GM13976 (cell line): ENCODE results near the gene RPL32.

ENCODE experiments used
- DNase-seq: peaks from one replicate; pipeline ENCODE4 v3.0.0; 2012; ENCODE audit warnings: low spot score
- in situ Hi-C: fragments of 300-500 bp; cut with MboI; formaldehyde crosslinking; loops from one replicate; pipeline ENCODE4 v1.12.0; 2022; ENCODE audit warnings: low sequenced_read_pairs, mixed read lengths, inconsistent platforms; ENCODE audit not compliant: unreplicated experiment
- TF ChIP-seq, protein P1 (sequence below): IDR thresholded peaks from 2 replicates; pipeline ENCODE4 v1.5.1; 2012; ENCODE audit warnings: borderline replicate concordance, mild to moderate bottlenecking; ENCODE audit not compliant: insufficient read depth; ENCODE audit errors: extremely low read depth, missing control alignments, control extremely low read depth

Gene RPL32

DNA sequence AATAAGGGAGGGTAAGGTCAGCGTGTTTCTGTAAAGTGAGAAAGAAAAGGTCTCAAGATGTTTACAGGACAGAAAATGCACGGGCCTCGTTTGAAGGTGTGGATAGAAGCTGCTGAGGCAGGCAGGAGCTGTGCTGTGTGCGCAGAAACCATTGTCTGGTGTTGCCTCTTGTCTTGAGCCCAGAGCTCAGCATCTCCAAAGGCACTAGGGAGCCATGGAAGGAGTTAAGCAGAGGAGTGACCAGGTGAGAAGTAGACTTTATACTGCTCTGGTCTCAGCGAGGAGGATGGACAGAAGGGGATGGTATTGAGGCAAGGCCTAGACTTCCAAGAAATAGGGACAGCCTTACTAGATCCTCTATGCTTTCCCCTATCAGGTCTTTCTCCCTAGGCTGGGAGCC, 31.9 kb downstream of the RPL32 start:
- DNase-seq, result no peak
- in situ Hi-C loops, result no loop called here

DNA sequence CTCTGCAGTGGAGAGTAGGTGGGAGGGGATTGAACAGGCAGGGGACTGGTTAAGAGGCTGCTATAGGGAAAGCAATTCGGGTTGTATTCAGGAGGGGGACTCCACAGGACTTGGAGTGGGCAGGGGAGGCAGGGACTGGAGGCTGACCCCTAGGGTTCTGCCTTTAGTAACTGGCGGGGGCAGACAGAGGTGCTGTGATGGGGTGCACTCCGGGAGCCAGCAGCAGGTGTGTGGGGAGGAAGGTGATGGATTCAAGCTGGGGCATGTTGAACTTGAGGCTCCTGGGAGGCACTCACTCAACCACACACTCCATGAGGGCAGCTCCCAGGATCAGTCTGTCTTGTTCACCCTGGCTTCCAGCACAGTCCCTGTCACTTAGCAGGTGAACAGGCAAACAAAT, 32.4 kb downstream of the RPL32 start:
- TF ChIP-seq, protein P1, sequence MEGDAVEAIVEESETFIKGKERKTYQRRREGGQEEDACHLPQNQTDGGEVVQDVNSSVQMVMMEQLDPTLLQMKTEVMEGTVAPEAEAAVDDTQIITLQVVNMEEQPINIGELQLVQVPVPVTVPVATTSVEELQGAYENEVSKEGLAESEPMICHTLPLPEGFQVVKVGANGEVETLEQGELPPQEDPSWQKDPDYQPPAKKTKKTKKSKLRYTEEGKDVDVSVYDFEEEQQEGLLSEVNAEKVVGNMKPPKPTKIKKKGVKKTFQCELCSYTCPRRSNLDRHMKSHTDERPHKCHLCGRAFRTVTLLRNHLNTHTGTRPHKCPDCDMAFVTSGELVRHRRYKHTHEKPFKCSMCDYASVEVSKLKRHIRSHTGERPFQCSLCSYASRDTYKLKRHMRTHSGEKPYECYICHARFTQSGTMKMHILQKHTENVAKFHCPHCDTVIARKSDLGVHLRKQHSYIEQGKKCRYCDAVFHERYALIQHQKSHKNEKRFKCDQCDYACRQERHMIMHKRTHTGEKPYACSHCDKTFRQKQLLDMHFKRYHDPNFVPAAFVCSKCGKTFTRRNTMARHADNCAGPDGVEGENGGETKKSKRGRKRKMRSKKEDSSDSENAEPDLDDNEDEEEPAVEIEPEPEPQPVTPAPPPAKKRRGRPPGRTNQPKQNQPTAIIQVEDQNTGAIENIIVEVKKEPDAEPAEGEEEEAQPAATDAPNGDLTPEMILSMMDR, result no peak
- DNase-seq, result no peak
- in situ Hi-C loops, result no loop called here

More for the DNA sequence above, 31.9 kb downstream of the RPL32 start:
- TF ChIP-seq, protein P1, result no peak

DNA sequence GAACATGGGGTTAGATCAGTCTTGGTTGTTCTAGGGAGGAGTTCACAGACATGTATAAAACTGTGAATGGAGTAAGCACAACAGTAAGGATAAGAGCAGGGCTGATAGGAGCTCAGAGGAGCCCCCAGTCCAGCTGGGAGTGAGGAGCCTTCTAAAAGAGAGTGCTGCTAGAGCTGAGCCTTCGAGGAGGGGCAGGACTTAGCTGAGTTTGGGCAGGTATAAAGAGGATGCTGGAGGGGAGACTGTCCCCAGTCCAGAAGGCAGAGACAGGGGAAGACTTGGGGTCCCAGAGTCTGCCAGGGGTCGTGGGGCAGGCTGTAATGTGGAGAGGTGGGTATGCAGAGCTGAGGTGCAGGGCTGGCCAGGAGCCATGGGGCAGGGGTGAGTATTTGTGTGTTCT, 32.8 kb downstream of the RPL32 start:
- TF ChIP-seq, protein P1, result no peak
- in situ Hi-C loops, result no loop called here
- DNase-seq, result no peak

DNA sequence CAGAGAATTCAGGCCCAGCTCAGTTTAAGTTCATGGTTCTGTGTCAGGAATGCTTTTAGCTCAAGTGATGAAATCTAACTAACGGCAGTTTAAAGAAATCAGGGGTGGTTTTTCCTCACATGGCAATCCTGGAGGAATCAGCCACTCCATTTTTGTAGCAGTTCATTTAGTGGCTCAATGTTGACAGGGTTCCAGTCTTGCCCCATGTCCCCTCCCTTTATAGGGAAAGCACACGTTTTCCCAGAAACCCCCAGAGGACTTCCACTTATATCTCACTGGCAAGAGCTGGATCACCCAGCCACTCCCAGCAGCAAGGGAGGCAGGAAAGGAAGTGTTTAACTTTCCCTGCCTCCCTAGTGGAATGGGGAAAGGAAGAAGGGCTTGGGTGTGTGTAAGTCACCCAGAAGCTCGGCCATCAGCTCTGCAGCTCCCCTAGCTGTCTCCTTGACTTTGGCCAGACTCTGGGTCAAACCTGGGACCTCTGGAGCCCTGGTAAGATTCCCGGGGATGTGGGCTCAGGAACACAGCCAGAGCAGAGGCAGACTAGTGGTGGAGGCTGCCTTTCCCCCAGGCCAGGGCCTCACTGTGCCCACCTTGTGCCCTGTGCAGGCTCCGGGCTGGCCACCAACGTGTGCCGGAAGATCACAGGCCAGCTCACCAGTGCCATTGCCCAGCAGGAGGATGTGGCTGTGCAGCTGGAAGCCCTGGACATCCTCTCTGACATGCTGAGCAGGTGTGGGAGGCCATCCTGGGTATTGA, 33.6 kb downstream of the RPL32 start:
- no peak for DNase-seq
- in situ Hi-C loops, result no loop called here
- TF ChIP-seq, protein P1, result no peak

DNA sequence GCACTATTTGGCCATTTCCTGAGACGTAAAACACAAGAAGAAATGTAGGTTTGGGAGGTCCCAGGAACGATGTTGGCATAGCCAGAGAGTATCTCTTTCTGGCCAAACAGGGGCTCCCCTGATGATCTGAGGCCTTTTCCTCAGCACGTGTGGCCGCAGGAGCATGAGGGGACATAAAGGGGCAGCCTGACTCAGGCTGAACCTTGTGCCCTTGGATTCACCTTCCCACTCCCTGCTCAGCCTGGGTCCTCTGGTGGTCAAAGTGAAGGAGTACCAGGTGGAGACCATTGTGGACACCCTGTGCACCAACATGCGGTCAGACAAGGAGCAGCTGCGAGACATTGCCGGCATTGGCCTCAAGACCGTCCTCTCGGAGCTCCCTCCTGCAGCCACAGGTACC, 34.3 kb downstream of the RPL32 start:
- no peak for DNase-seq
- in situ Hi-C loops, result no loop called here
- TF ChIP-seq, protein P1, result no peak

DNA sequence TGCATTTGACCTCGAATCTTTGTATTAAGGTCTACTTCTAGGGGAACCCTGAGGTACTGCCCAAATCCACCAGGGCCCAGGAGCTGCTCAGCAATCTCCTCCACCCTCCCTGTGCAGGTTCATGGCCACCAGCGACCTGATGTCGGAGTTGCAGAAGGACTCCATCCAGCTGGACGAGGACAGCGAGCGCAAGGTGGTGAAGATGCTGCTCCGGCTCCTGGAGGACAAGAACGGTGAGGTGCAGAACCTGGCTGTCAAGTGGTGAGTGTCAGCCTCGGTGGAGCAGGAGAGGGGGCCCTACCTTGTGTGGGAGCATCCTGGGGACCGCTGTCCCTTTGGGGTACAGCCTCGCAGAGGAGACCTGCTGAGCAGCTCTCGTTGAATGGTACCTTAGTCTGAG, 38.0 kb downstream of the RPL32 start:
- in situ Hi-C loops, result no loop called here
- no peak for DNase-seq
- TF ChIP-seq, protein P1, result no peak
